PC-9 (cell line): Measurements from ENCODE around the gene PTBP2.

Source experiments
- EZH2 ChIP-seq: fragments of 200-600 bp; sonication (generic); IDR thresholded peaks from 2 replicates; pipeline ENCODE4 v1.8.0; 2017; ENCODE audit warnings: antibody characterized with exemption, low read depth
- TF ChIP-seq, protein P1 (sequence below): fragments of 200-600 bp; sonication (generic); conservative IDR thresholded peaks from 2 replicates; pipeline ENCODE4 v1.6.1; 2017; ENCODE audit warnings: mixed run types, antibody characterized with exemption, mild to moderate bottlenecking, moderate library complexity

DNA sequence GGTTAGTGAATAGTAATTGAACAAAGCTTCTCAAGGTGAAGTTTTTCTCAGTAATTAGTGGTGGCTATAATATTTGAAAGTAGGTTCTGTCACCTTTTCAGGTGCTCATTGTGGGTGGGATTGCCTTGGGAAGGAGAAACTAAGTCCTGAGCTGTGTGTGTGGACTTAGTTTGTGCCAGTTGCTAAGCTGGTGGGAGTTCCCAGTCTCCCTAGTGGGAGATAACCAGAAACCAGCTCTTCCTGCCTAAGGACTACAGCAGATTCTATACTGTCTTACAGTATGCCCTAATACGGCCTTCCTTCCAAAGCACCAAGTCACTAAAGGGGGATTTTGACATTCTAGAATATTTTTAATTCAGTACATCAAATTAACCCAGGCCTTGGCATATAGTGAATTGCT lies 94.3 kb downstream of the PTBP2 start:
- TF ChIP-seq, protein P1, sequence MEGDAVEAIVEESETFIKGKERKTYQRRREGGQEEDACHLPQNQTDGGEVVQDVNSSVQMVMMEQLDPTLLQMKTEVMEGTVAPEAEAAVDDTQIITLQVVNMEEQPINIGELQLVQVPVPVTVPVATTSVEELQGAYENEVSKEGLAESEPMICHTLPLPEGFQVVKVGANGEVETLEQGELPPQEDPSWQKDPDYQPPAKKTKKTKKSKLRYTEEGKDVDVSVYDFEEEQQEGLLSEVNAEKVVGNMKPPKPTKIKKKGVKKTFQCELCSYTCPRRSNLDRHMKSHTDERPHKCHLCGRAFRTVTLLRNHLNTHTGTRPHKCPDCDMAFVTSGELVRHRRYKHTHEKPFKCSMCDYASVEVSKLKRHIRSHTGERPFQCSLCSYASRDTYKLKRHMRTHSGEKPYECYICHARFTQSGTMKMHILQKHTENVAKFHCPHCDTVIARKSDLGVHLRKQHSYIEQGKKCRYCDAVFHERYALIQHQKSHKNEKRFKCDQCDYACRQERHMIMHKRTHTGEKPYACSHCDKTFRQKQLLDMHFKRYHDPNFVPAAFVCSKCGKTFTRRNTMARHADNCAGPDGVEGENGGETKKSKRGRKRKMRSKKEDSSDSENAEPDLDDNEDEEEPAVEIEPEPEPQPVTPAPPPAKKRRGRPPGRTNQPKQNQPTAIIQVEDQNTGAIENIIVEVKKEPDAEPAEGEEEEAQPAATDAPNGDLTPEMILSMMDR = no peak
- no peak for TF ChIP-seq EZH2
